Measurements from ENCODE around the gene TM7SF2.
"Not testable (repeated sequence)": the region's sequence is repeated elsewhere in the genome, so short reads cannot be mapped to it uniquely, and the experiment has no call there.

Gene TM7SF2

DNA sequence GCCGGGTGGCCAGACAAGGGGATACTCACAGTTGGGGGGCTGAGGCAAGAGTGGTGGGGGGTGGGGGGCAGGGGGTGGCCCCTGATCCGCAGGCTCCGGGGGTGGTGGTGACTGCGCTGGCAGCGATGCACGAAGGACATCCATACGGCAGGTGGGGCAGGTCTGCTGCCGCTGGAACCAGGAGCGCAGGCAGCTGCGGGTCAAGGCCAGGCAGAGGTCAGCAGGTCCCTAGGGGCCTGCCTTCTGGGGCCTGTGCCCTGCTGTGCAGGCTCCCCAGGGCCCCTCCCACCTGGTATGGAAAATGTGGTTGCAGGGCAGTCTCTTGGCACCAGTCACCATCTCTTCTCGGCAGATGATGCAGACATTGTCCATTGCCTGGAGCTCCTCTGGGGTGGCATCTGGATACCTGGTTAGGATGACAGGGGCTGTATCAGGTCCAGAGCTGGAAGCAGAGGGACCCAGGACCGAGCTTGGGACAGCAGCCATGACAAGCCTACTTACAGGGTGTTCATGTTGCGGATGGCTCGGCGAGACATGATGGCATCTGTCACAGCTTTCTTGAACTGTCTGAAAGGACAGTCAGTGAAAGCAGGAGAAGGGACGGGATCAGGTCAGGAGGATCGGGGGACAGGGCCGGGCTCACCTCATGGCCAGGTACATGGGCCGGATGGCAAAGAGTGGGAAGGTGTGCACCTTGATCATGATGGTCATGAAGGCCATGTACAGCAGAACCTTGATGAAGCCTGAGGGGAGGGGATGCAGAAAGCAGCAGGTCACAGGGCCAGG lies 19.2 kb downstream of the TM7SF2 start:
- DNase-seq: no peak

DNA sequence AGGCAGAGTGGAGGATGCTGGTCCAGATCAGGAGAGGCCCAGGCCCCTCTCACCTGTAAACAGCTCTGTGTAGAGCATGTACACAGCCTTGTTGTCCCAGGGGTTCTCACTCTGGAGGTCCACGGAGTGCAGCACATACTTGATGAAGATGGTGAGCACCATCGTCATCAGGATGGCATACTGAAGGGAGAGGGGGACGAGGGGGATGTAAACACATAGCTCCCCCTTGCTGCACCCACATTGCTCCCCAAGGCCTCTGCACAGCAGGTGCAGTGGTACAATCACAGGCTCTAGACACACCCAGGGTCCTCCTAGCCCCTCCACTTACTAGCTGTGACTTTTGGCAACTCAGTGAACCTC lies 19.7 kb downstream of the TM7SF2 start:
- no peak for DNase-seq

DNA sequence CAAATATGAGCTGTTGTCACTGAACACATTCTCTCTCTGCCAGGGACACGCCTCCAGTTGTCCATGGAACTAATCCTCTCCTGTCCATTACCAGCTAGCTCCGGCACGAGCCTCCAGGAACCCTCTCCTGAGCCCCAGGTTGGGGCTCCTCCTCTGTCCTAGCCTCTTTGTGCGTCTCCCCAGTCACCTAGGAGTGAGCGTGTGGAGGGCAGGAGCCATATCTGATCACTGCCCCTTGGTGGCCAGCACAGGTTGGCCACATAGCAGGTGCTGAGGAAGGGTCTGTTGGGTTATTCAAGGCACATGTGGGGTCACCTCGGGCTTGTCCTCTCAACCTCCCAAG lies 20.2 kb downstream of the TM7SF2 start:
- no peak for DNase-seq

DNA sequence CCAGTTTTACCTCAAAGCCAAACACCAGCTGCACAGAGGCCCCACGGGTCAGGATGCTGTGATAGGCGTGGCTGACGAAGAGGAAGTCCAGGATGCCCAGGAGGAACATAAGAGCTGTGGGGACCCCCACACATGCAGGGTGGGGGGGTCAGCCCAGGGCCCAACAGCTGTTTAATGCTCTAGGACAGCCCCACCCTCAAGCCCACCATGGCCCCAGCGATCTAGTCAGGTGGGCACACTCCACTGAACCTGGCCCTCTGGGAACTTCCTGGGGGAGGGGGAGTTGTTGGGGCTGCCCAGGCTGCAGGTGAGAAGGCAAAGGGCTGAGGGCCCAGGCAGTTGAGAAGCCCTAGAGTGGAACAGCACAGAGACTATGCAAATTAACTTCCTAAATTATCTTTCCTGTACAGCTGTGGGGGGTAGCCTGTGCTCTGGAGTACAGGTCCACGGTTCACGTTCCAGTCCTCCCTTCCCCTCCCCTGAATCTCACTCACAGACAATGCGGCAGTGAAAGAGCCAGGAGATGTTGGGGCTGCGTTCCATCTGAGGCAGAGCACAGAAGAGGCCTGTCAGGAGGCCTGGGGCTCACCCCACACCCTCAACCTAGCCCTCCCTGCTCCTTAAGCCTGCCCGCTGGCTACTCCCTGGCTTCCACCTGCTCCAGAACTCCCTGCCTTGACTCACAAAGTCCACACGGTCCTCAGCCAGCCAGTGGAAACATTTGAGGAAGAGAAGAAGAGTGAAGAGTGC lies 20.7 kb downstream of the TM7SF2 start:
- no peak for DNase-seq

DNA sequence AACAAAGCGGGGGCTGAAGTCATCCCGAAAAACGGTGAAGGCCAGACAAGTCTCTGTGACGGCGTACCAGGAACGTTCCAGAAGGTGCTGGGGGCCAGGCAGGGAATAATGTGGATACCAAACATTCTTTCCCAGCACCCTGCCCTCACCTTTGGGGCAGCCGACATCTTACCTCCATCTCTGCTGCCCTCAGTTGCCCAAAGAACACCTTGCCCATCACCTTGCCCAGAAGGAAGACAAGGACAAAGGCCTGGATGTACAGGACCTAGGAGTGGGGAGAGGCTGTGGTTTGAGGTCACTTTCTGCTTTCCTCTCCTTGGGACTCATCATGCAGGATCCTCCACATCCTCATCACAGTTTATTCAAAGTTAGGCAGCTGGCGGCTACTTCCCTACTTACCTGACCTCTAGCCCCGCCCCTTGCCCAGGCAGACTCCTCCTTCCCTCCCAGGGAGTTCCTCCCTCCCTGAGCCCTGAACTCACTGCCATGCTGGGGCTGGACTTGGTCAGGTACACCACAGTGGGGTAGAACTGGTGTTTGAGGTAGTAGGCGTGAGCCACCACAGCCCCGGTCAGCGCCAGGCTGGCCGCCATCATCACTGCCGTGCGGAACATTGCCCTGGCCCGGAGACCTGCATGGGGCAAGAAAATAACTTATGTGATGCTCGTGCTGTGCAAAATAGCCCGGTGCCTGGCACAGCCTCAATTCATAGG lies 21.5 kb downstream of the TM7SF2 start:
- peak in 1 of 2 donors; percentile 23 for DNase-seq

DNA sequence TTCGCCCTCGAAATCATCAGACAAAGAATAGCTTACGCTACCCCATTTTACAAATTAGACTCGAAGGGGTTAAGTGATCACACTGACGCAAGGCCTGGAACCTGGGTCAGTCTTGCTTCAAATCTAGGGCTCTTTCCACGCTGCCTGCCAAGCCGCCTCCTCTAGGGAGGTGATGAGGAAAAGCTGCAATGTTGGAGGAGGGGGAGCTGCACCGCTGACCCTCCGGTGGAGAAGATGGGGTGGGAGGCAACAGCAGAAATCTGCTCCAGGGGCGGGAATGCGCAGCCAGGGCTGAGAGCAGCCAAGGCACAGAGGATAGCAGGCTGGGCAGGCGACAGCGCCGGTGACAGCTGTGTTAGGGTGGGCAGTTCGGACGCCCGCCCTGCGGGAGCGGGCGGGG lies 22.1 kb downstream of the TM7SF2 start:
- no peak for DNase-seq

DNA sequence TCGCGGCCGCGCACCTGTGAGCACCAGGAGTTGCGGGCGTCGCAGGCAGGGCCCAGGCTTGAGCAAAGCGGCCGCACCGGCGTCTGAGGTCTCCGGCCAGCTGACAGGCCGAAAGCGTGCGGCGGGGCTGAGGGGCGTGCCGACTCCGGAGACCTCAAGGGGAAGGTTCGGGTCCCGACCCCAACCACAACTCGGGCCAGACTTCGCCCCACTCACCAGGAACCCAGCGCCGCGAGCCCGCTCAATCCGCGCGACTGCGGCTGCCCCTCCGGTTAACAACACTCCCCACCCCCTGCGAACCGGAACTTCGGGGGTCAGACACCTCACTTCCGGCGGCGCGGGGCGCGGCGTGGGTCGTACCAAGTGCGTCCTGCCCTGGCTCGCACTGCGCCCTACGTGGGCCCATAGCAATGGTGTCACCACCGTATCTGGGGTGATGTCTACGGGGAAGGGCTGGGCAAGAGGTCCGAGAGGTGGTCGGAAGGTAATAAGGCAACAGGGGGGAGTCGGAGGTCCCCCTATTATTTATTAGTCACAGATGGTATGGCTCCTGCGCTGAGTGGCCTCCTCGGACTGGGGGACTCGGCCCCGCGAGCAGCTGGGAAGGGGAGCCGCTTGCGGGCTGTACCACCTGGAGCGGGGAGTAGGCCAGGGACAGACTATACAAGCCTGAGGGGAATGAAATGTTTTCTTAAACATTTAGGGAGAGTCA lies 22.7 kb downstream of the TM7SF2 start, which contains the start of gene SYVN1:
Gene SYVN1, minus strand, starts transcription at position 280 of the 712 bp plus-strand sequence. CDS start 918 bp downstream, outside the sequence.
- DNase-seq: peak; percentile 87

DNA sequence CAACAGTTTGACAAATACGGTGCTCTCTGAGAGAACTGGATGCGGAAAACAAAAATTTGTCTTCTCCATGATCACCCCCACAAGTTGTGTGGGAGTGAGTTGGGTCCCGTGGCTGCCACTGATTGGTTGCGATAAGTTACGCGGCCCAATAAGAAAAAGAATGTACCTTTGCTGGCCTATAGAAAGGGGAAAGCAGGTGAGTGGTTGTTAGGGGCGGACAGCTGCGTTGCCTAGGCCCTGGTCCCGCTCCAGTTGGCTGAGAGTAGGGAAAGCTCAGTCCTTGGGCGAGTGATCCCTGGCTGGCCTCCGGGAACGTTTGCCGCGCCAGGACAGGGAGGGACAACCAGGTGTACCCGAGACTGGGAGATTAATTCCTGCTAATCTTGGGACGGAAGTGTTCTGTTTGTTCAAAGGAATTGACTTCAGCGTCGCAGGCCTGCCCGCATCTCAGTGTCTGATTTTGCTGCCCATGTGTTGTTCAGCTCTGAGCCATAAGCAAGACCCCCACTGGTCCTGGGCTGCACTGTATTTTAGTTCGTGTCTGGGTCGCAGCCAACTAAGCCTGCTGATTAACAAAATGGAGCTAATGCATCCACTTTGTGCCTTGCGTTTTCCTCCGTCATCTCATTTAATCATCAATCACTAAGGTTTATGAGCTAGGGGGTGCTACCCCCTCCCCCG lies 23.4 kb downstream of the TM7SF2 start:
- DNase-seq: peak; percentile 89 to 93

DNA sequence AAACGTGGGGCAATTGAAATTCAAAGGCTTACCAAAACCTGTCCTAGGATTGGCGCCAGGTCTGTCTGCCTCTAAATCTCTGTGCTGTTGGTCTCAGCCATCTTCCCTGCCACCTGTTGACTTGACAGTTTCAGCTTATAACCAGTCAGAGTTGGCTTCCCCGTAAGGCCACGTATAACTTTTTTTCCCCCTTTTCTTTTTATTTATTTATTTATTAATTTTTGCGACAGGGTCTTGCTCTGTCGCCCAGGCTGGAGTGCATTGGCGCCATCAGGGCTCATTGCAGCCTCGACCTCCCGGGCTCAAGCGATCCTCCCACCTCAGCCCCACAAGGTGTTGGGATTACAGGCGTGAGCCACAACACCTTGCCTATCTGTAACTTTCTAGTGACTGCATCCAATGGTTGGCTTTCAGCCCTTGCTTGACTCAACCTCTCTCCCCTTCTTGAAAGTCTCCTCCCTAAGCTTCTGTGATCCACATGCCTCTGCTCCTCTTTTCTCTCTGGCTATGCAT lies 24.0 kb downstream of the TM7SF2 start:
- DNase-seq: no peak

DNA sequence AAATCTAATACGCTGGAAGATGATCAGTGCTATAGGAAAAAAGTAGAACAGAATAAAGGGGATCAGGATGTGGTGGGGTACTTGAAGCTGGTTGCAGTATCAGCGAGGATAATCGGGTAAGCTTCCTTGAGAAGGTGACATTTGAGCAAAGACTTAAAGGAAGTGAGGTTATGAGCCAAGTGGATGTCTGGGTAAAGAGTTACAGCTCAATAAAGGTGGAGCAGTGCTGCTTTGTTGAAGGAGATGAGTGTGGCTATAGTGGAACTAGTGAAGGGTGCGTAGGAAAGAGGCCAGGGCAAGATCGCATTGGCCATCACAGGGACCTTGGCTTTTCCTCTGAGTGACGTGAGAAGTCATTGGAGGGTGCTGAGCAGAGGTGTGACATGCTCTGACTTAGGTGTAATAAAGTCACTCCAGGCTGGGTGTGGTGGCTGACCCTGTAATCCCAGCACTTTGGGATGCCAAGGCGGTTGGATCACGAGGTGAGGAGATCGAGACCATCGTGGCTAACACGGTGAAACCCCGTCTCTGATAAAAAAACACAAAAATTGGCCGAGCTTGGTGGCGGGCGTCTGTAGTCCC lies 24.9 kb downstream of the TM7SF2 start:
- no peak for DNase-seq

DNA sequence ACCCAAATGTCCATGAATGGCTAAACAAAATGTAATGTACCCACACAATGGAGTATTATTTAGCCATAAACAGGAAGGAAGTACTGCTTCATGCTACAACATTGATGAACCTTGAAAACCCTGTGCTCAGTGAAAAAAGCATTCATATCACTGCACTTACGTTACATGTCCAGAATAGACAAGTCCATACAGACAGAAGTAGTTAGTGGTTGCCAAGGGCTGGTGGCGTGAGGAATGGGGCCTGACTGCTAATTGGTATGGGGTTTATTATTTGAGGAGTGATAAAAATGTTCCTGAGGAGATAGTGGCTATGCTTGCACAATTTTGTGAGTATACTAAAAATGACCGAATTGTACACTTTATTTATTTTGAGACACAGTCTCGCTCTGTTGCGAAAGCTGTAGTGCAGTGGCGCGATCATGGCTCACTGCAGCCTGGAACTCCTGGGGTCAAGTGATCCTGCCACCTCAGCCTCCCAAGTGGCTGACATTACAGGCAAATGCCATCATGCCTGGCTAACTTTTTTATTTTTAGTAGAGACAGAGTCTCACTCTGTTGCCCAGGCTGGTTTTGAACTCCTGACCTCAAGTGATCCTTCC lies 30.3 kb downstream of the TM7SF2 start:
- no peak for DNase-seq

DNA sequence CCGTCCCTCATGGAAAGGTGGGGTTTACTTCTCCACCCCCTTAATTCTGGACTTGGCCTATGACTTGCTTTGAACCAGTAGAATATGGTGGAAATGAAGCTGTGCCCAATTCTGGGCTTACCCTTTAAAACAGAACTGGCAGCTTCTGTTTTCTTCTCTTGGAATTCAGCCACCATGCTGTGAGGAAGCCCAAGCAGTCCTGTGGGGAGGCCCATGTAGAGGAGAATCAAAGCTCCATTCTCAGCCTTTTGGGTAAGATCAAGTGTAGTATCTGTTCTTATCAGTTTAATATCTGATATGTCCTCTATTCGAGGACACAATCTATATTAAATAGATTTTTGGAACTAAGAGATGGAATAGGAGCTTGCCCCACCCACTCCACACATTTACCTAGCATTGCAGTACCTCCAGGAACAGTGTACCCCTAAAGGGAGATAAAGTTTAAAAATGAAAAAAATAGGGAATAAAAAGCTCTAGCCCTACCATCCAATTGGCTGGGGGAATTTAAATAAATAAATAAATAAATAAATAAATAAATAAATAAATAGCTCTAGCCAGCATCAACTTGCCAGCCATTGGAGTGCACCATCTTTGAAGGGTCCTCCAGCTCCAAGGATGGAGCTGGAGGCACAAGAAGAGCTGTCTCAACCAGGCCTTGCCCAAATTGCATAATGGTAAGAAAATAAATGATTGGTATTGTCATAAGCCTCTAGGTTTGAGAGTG lies 35.8 kb downstream of the TM7SF2 start:
- no peak for DNase-seq

DNA sequence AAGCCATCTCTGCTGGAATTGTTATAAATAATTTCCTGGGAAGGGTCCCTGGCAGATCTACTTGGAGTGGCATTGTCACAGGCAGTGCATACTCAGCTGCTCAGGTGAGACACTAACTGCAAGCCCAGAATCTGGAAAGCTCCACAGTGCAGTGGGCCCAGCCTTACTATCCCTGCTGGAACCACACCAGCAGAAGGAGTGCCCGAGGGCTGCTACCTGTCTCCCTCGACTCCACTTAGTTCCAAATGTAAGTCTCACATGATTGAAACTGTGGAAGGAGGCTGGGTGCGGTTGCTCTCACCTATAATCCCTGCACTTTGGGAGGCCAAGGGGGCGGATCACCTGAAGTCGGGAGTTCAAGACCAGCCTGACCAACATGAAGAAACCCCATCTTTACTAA lies 37.0 kb downstream of the TM7SF2 start:
- no peak for DNase-seq

DNA sequence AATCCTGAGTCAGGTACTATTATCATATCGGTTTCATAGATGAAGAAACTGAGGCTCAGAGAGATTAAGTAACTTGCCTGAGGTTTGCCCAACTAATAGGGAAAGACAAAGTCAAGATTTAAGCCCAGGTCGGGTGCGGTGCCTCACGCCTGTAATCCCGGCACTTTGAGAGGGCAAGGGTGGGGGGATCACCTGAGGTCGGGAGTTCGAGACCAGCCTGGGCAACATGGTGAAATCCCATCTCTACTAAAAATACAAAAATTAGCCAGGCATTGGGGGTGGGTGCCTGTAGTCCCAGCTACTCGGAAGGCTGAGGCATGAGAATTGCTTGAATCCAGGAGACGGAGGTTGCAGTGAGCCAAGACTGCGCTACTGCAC lies 38.4 kb downstream of the TM7SF2 start:
- not testable (repeated sequence) for DNase-seq

DNA sequence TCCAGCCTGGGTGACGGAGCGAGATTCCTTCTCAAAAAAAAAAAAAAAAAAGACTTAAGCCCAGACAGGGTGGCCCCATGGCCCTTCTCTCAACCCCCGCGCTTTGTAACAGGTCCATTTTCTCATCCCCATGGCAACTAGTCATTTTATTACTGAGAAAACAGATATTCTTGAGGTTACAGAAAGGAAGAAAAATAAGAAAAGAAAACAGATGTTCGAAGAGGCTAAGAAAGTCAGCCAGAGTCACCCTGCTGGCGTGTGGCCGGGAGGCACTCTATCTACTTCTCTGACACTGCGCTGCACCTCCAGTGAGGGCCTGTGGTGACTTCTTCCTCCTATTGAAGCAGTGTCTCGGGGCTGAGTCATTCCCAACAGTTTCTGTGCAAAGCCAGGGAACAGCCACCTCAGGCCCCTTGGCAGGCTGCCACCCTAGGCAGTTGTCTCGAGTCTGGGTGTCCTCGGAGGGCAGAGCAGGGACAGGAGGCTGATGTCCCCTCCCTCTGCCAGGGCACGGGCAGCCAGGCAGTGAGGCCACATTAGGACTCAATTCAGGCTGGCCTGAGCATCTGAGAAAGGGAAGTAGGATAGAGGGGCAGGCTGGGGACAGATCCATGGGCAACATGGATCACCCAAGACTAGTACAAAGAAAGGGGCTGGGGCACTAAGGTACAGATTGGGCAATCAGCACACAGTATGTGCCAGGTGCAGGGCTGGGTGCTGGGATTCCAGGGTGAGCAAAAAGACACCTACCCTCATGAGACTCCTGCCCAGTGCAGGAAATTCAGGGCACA lies 39.0 kb downstream of the TM7SF2 start:
- peak; percentile 81 to 83 for DNase-seq

DNA sequence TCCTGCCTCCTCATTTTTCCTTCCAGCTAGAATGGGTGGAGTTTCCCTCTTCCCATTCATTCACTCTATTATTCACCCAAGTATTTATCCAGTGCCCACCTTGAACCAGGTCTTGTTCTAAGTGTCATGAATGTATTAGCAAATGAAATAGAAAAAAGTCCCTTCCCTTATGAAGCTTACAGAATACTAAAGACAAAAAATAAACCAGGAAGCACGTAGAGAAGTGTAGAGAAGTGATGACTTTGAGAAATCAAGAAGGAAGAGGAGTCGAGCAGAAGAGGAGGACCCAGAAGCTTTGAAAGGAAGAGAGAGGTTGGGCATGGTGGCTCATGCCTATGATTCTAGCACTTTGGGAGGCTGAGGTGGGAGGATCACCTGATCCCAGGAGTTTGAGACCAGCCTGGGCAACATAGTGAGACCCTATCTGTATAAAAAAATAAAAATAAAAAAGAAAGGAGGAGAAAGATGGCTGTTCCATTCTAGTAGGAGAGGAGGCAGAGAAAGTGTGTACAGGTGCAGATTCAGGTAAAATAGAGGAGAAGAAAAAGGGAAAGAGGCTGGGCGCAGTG lies 39.7 kb downstream of the TM7SF2 start:
- peak in 1 of 2 donors; percentile 21 for DNase-seq

DNA sequence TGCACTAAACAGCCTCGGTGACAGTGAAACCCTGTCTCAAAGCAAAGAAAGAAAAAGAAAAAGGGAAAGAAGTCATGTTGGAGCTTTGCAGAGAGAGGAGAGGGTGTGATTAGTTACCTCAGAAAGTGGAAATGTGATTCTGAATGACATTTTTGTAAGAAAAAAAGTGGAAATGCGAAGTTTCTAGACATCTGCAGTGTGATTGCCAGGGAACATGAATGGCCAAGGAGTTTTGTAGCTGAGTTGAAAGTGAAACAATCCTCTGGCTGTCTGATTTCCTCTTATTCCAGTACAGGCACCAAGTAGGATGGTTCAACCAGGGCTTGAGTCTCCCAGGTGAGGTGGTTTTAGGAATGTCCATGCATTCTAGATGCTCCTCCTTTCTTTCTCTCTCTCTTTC lies 40.5 kb downstream of the TM7SF2 start:
- DNase-seq: peak in 1 of 2 donors; percentile 40

DNA sequence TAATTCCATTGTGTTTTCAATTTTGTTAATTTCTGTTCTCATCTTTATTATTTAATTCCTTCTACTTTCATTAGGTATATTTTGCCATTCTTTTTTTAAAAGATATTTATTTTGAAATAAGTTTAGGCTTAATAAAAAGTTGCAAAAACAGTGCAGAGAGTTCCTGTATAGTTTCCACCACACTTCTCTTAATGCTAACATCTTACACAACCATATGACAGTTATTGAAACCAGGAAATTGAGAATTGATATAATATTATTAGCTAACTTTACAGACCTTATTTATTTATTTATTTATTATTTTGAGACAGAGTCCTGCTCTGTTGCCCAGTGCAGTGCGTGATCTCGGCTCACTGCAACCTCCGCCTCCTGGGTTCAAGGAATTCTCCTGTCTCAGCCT lies 44.6 kb downstream of the TM7SF2 start:
- peak in 1 of 2 donors; percentile 21 for DNase-seq

DNA sequence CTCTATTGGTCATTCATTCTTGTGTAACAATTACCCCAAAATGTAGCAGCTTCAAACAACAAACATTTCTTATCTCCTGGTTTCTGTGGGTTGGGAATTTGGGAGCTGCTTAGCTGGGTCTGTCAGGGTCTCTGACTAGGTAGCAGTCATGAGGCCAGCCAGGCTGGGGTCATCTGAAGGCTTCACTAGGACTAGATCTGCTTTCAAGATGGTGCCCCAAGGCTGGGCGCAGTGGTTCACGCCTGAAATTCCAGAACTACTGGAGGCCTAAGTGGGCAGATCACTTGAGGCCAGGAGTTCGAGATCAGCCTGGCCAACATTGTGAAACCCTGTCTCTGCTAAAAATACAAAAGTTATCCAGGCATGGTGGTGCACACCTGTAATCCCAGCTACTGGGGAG lies 45.3 kb downstream of the TM7SF2 start:
- DNase-seq: no peak

DNA sequence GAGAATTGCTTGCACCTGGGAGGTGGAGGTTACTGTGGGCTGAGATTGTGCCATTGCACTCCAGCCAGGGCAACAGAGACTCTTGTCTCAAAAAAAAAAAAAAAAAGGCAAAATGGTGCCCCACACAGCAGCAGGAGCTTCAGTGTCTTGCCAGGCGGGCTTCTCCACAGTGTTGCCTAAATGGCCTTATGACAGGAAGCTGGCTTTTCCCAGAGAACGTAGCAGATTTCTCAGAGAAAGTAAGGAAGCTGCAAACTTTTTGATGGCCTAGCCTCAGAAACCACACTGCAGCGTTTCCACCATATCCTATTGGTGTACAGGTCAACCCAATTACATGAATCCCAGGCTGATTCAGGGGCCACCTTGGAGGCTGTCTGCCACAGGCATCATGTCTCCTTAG lies 45.7 kb downstream of the TM7SF2 start:
- peak; percentile 49 to 61 for DNase-seq

Data from inflammatory macrophage treated with lipopolysaccharide for 1 hour (primary cell).